DOHH2 (cell line): Measurements from ENCODE around the gene GART.
A peak's percentile ranks its signal among the peaks of the same experiment; 100 is the strongest.

Experiments
- H3F3A ChIP-seq: fragments of 200-600 bp; sonication (generic), shearing (Covaris generic); 2 replicates; pipeline ENCODE4 v1.6.0; 2016; ENCODE audit warnings: antibody characterized with exemption, mild to moderate bottlenecking; ENCODE audit not compliant: control insufficient read depth, insufficient read depth
- H3K27ac ChIP-seq: fragments of 200-600 bp; sonication (generic); 2 replicates; pipeline ENCODE4 v1.5.1; 2014; ENCODE audit warnings: low read depth, mild to moderate bottlenecking, low read length, moderate library complexity
- H3K27me3 ChIP-seq: fragments of 200-600 bp; sonication (generic); 2 replicates; pipeline ENCODE4 v1.6.1; 2014; ENCODE audit warnings: mild to moderate bottlenecking, low read length, mixed read lengths; ENCODE audit not compliant: control insufficient read depth
- H3K36me3 ChIP-seq: fragments of 200-600 bp; sonication (generic); 2 replicates; pipeline ENCODE4 v1.6.1; 2014; ENCODE audit warnings: mild to moderate bottlenecking, low read length, moderate library complexity, mixed read lengths; ENCODE audit not compliant: control insufficient read depth
- H3K4me1 ChIP-seq: fragments of 200-600 bp; sonication (generic); 2 replicates; pipeline ENCODE4 v1.6.1; 2014; ENCODE audit warnings: mild to moderate bottlenecking, low read length, mixed read lengths; ENCODE audit not compliant: control insufficient read depth
- H3K4me2 ChIP-seq: fragments of 200-600 bp; sonication (generic); 2 replicates; pipeline ENCODE4 v1.6.0; 2014; ENCODE audit warnings: mild to moderate bottlenecking, low read length, moderate library complexity
- H3K4me3 ChIP-seq: fragments of 200-600 bp; sonication (generic); 2 replicates; pipeline ENCODE4 v1.5.1; 2014; ENCODE audit warnings: mild to moderate bottlenecking, low read length, mixed read lengths
- H3K79me2 ChIP-seq: fragments of 200-600 bp; sonication (generic); 2 replicates; pipeline ENCODE4 v1.6.1; 2014; ENCODE audit warnings: mild to moderate bottlenecking, low read length, mixed read lengths; ENCODE audit not compliant: control insufficient read depth
- H3K9me2 ChIP-seq: fragments of 200-600 bp; sonication (generic); replicated peaks from 2 replicates; pipeline ENCODE4 v1.6.1; 2014; ENCODE audit warnings: mild to moderate bottlenecking, low read length, mixed read lengths; ENCODE audit not compliant: control insufficient read depth
- H3K9me3 ChIP-seq: fragments of 200-600 bp; sonication (generic); 2 replicates; pipeline ENCODE4 v1.6.1; 2014; ENCODE audit warnings: antibody characterized with exemption, low read length, mixed read lengths; ENCODE audit not compliant: control insufficient read depth, insufficient read depth
- H4K20me1 ChIP-seq: fragments of 200-600 bp; sonication (generic); 2 replicates; pipeline ENCODE4 v1.6.0; 2014; ENCODE audit warnings: low read depth, mild to moderate bottlenecking, antibody characterized with exemption, low read length, moderate library complexity; ENCODE audit not compliant: control insufficient read depth, insufficient read depth
- EZH2phosphoT487 ChIP-seq: fragments of 200-600 bp; sonication (generic); IDR thresholded peaks from 2 replicates; pipeline ENCODE4 v1.6.1; 2017; ENCODE audit warnings: borderline replicate concordance, mild to moderate bottlenecking, antibody characterized with exemption, low read length, moderate library complexity, mixed read lengths
- TF ChIP-seq, protein P1 (sequence below): fragments of 200-600 bp; sonication (generic); IDR thresholded peaks from one replicate; pipeline ENCODE4 v1.5.1; 2014; ENCODE audit warnings: antibody characterized with exemption, mild to moderate bottlenecking, low read depth, low read length; ENCODE audit not compliant: poor library complexity, severe bottlenecking

GART gene

DNA sequence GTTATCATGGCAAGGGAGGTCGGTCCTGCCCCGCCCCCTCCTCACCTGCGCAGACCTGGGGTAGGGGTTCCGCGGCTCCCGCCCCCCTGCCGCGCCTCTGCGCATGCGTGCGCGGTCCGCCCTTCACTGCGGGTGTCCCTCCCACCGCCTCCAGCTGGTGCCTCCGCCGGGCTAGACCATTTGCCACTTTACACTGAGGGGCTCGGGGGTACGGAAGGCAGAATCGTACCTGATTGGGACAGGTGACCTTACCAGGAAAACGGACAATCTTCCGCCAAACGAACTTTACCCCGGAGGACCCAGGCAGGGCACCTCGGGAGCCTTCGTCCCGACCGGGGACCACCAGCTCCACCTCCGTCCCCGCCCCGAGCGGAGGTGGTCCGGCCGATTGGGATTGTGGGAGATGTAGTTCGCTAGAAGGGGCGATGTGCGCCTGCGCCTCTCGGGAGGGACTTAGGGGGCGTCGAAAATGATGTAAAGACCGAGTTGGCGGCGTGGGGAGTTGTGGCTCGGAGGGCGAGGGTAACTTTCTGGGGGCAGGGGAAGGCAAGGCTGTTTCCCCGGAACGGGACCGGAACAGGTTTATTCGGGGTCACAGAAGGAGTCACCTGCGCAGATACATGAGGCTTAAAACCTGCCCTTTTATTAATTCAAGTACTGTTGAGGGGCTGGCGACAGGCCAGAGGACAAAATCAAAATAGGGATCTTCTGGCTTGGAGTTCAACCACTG lies 50.4 kb downstream of the GART start, which contains the start of gene DNAJC28:
DNAJC28 (minus strand) TSS at position 344 of the 730 bp plus-strand sequence. CDS start 2,323 bp downstream, outside the sequence.
- H3K9me3 ChIP-seq: no peaks in the 10 kb centered on the region
- no peaks in the 10 kb centered on the region for H3F3A ChIP-seq
- no peaks in the 10 kb centered on the region for H3K36me3 ChIP-seq
- H3K4me3 ChIP-seq: peak within 1 kb of the TSS; percentile 87
- no peaks in the 10 kb centered on the region for H3K9me2 ChIP-seq
- H3K4me2 ChIP-seq: peak within 1 kb of the TSS; percentile 87
- H3K27ac ChIP-seq: peak within 1 kb of the TSS; percentile 49
- H4K20me1 ChIP-seq: no peaks in the 10 kb centered on the region
- TF ChIP-seq, protein P1, sequence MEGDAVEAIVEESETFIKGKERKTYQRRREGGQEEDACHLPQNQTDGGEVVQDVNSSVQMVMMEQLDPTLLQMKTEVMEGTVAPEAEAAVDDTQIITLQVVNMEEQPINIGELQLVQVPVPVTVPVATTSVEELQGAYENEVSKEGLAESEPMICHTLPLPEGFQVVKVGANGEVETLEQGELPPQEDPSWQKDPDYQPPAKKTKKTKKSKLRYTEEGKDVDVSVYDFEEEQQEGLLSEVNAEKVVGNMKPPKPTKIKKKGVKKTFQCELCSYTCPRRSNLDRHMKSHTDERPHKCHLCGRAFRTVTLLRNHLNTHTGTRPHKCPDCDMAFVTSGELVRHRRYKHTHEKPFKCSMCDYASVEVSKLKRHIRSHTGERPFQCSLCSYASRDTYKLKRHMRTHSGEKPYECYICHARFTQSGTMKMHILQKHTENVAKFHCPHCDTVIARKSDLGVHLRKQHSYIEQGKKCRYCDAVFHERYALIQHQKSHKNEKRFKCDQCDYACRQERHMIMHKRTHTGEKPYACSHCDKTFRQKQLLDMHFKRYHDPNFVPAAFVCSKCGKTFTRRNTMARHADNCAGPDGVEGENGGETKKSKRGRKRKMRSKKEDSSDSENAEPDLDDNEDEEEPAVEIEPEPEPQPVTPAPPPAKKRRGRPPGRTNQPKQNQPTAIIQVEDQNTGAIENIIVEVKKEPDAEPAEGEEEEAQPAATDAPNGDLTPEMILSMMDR: no peak
- TF ChIP-seq EZH2phosphoT487: no peak
- peaks cover 11% of the 10 kb centered on the region for H3K4me1 ChIP-seq
- H3K79me2 ChIP-seq: no peaks in the 10 kb centered on the region
- H3K27me3 ChIP-seq: 0 out of 2 replicates have a peak, but pooled peaks cover 5% of the 10 kb centered on the region

DNA sequence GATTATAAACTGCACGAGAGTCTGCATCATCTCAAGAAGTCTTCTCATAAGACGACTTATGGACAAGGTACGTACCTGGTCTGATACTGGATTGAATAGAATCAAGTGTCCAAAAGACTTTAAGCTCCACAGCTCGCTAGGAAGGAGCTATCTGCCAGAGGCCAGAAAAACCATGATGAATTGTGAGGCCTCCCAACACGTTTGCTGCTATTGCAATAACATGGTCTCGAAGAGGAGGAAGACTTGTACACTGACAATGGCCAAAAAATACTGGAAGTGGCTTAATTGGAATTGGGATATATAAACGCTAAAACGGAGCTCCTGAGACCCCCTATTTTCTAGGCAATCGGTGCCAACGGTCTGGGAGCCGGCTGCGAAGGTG lies 50.9 kb downstream of the GART start:
- Histone ChIP-seq H3K27ac (no peak overlapping the region), H3K4me3 (peak overlapping the region; percentile 87), H3K9me3 (no peaks in the 10 kb centered on the region), H4K20me1 (no peaks in the 10 kb centered on the region), H3F3A (no peaks in the 10 kb centered on the region), H3K4me1 (peaks cover 11% of the 10 kb centered on the region), H3K27me3 (0 out of 2 replicates have a peak, but pooled peaks cover 5% of the 10 kb centered on the region), H3K9me2 (no peaks in the 10 kb centered on the region), H3K36me3 (no peaks in the 10 kb centered on the region), H3K79me2 (no peaks in the 10 kb centered on the region), H3K4me2 (peak overlapping the region; percentile 87)
- TF ChIP-seq EZH2phosphoT487: no peak
- TF ChIP-seq, protein P1: no peak

DNA sequence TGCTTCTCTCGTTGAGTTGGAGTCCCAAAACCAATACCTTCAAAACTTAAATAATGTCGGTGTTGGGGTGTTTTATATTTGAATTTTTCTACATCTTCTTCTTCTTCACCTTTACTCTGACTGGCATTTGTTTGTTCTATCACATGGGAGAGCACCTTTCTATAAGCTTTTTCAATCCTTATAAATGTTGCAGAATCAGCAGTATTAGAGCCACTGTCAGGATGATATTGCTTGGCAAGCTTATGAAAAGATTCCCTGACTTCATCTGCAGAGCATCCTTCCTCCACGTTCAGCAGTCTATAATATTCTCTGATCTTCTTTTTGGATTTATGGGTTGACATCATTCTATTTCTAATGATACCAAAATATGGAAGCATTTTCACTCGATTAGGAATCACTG lies 53.0 kb downstream of the GART start:
- Histone ChIP-seq H3F3A (no peaks in the 10 kb centered on the region), H3K27ac (no peak overlapping the region), H4K20me1 (no peaks in the 10 kb centered on the region), H3K9me2 (no peaks in the 10 kb centered on the region), H3K36me3 (no peaks in the 10 kb centered on the region), H3K9me3 (no peaks in the 10 kb centered on the region), H3K4me3 (no peak overlapping the region), H3K4me1 (peaks cover 11% of the 10 kb centered on the region), H3K4me2 (no peak overlapping the region), H3K79me2 (no peaks in the 10 kb centered on the region), H3K27me3 (0 out of 2 replicates have a peak, but pooled peaks cover 5% of the 10 kb centered on the region)
- TF ChIP-seq, protein P1: no peak
- TF ChIP-seq EZH2phosphoT487: no peak
